IMR-90 (cell line): ENCODE results near the gene RUNX2. TPM values are rescaled to one million over a fixed set of nuclear protein-coding genes. Genes with fewer than 3 reads are reported as not detected.

Source experiments
- ATAC-seq: fragments of 200-7000 bp; cut with Tn5 transposase; 2 replicates; pipeline ENCODE4 v1.9.1; 2020; ENCODE audit warnings: low read depth, mild to moderate bottlenecking, moderate library complexity
- BruUV-seq: library from RNA; stranded (reverse); fragments of 400-500 nt; replicated peaks from 2 replicates; lab custom pipeline; 2021; lab: Mats Ljungman, UMichigan
- CTCF ChIA-PET: fragments of 300-600 bp; formaldehyde crosslinking; extraction: SDS; loops from one replicate; lab custom pipeline; 2021; ENCODE audit warnings: antibody characterized with exemption; lab: Yijun Ruan, JAX
- POLR2A ChIA-PET: fragments of 300-600 bp; sonication (Branson Sonifier 250); formaldehyde crosslinking; loops from one replicate; lab custom pipeline; 2022; ENCODE audit warnings: antibody characterized with exemption; ENCODE audit not compliant: unreplicated experiment; lab: Charles Lee
- DNase-seq: peaks from one replicate; pipeline ENCODE4 v3.0.0; 2013
- H2AFZ ChIP-seq: replicated peaks from 2 replicates; pipeline ENCODE3; 2013; ENCODE audit warnings: low read length, mild to moderate bottlenecking; ENCODE audit not compliant: poor library complexity
- H2AK5ac ChIP-seq: 2 replicates; pipeline ENCODE4 v1.6.1; 2013; ENCODE audit warnings: low read depth, low read length, inconsistent platforms
- H2AK9ac ChIP-seq: replicated peaks from 2 replicates; pipeline ENCODE3; 2013; ENCODE audit warnings: mild to moderate bottlenecking, low read depth, low read length, moderate library complexity; ENCODE audit not compliant: poor library complexity
- H2BK120ac ChIP-seq: 2 replicates; pipeline ENCODE4 v1.6.1; 2013; ENCODE audit warnings: low read depth, low read length, inconsistent platforms
- H2BK15ac ChIP-seq: 3 replicates; pipeline ENCODE4 v1.6.1; 2013; ENCODE audit warnings: low read depth, low read length, inconsistent platforms
- H2BK20ac ChIP-seq: 2 replicates; pipeline ENCODE4 v1.6.1; 2013; ENCODE audit warnings: low read depth, mild to moderate bottlenecking, inconsistent platforms, low read length, moderate library complexity
- H2BK5ac ChIP-seq: 2 replicates; pipeline ENCODE4 v1.6.1; 2013; ENCODE audit warnings: mild to moderate bottlenecking, low read depth, low read length, inconsistent platforms; ENCODE audit not compliant: poor library complexity, severe bottlenecking
- H3K14ac ChIP-seq: replicated peaks from 2 replicates; pipeline ENCODE4 v1.6.1; 2013; ENCODE audit warnings: low read depth, low read length, inconsistent platforms
- H3K18ac ChIP-seq: 2 replicates; pipeline ENCODE4 v1.6.1; 2013; ENCODE audit warnings: low read depth, low read length, control low read depth
- H3K23ac ChIP-seq: 2 replicates; pipeline ENCODE4 v1.6.1; 2013; ENCODE audit warnings: low read depth, low read length, inconsistent platforms
- H3K27ac ChIP-seq: 2 replicates; pipeline ENCODE4 v1.5.1; 2013; ENCODE audit warnings: mild to moderate bottlenecking, control low read depth, low read length; ENCODE audit not compliant: insufficient read depth
- H3K27me3 ChIP-seq: 2 replicates; pipeline ENCODE4 v1.6.1; 2013; ENCODE audit warnings: low read length; ENCODE audit not compliant: control insufficient read depth, insufficient read depth
- H3K36me3 ChIP-seq: 2 replicates; pipeline ENCODE4 v1.6.1; 2013; ENCODE audit warnings: low read length, mixed read lengths; ENCODE audit not compliant: control insufficient read depth, insufficient read depth
- H3K4ac ChIP-seq: 2 replicates; pipeline ENCODE4 v1.6.1; 2013; ENCODE audit warnings: low read depth, low read length, inconsistent platforms
- H3K4me1 ChIP-seq: 2 replicates; pipeline ENCODE4 v1.6.1; 2013; ENCODE audit warnings: low read length, mixed read lengths; ENCODE audit not compliant: control insufficient read depth, insufficient read depth
- H3K4me2 ChIP-seq: 2 replicates; pipeline ENCODE4 v1.6.1; 2013; ENCODE audit warnings: low read depth, mild to moderate bottlenecking, control low read depth, low read length, moderate library complexity
- H3K4me3 ChIP-seq: 2 replicates; pipeline ENCODE4 v1.5.1; 2013; ENCODE audit warnings: low read depth, mild to moderate bottlenecking, control low read depth, low read length, moderate library complexity; ENCODE audit not compliant: insufficient read depth
- H3K56ac ChIP-seq: 2 replicates; pipeline ENCODE4 v1.6.1; 2013; ENCODE audit warnings: low read length, inconsistent platforms; ENCODE audit not compliant: insufficient read depth; ENCODE audit errors: extremely low read depth
- H3K79me1 ChIP-seq, 2 experiments: 2 replicates each; pipeline ENCODE4 v1.6.1; 2013; ENCODE audit warnings: low read length in 2 of 2, inconsistent platforms in 1 of 2, low read depth in 1 of 2
- H3K9ac ChIP-seq: 2 replicates; pipeline ENCODE4 v1.6.1; 2013; ENCODE audit warnings: low read depth, low read length, control low read depth
- H3K9me1 ChIP-seq: 2 replicates; pipeline ENCODE4 v1.6.1; 2013; ENCODE audit warnings: low read length, inconsistent platforms; ENCODE audit not compliant: insufficient read depth
- H3K9me3 ChIP-seq: 2 replicates; pipeline ENCODE4 v1.6.1; 2013; ENCODE audit warnings: low read length; ENCODE audit not compliant: control insufficient read depth, insufficient read depth
- H4K20me1 ChIP-seq: 2 replicates; pipeline ENCODE4 v1.6.1; 2013; ENCODE audit warnings: low read length, inconsistent platforms; ENCODE audit not compliant: insufficient read depth
- H4K5ac ChIP-seq: 2 replicates; pipeline ENCODE4 v1.6.1; 2013; ENCODE audit warnings: mild to moderate bottlenecking, low read depth, low read length, control low read depth
- H4K8ac ChIP-seq, 2 experiments: 2 replicates each; pipeline ENCODE4 v1.6.1; 2013; ENCODE audit warnings: low read depth in 2 of 2, low read length in 2 of 2, control low read depth in 1 of 2, inconsistent platforms in 1 of 2
- H4K91ac ChIP-seq: 2 replicates; pipeline ENCODE4 v1.6.1; 2013; ENCODE audit warnings: low read depth, low read length, inconsistent platforms; ENCODE audit not compliant: insufficient read depth
- BHLHE40 ChIP-seq: fragments of 150-350 bp; IDR thresholded peaks from 2 replicates; pipeline ENCODE4 v1.6.1; 2016; ENCODE audit warnings: mild to moderate bottlenecking, low read depth, low read length
- CEBPB ChIP-seq: IDR thresholded peaks from 2 replicates; pipeline ENCODE4 v1.6.1; 2012; ENCODE audit warnings: low read depth, low read length, improper control_type of control experiment
- CHD1 ChIP-seq: IDR thresholded peaks from 2 replicates; pipeline ENCODE4 v1.6.1; 2012; ENCODE audit warnings: low read depth, low read length, improper control_type of control experiment
- ELK1 ChIP-seq: fragments of 150-350 bp; IDR thresholded peaks from 2 replicates; pipeline ENCODE4 v1.6.1; 2016; ENCODE audit warnings: low read depth, mild to moderate bottlenecking, low read length, moderate library complexity, borderline replicate concordance
- FOS ChIP-seq: fragments of 150-350 bp; IDR thresholded peaks from 2 replicates; pipeline ENCODE4 v1.6.1; 2016; ENCODE audit warnings: low read depth, low read length
- NFE2L2 ChIP-seq: fragments of 150-350 bp; IDR thresholded peaks from 2 replicates; pipeline ENCODE4 v1.6.1; 2016; ENCODE audit warnings: low read depth, mild to moderate bottlenecking, low read length
- POLR2A ChIP-seq: IDR thresholded peaks from 2 replicates; pipeline ENCODE4 v1.6.1; 2012; ENCODE audit warnings: mild to moderate bottlenecking, low read depth, low read length
- RAD21 ChIP-seq: IDR thresholded peaks from 2 replicates; pipeline ENCODE4 v1.6.1; 2012; ENCODE audit warnings: low read length, improper control_type of control experiment
- RCOR1 ChIP-seq: IDR thresholded peaks from 2 replicates; pipeline ENCODE4 v1.6.1; 2012; ENCODE audit warnings: mild to moderate bottlenecking, low read length, improper control_type of control experiment; ENCODE audit not compliant: insufficient replicate concordance
- SMC3 ChIP-seq: fragments of 150-350 bp; IDR thresholded peaks from 2 replicates; pipeline ENCODE4 v1.6.1; 2016; ENCODE audit warnings: low read depth, mild to moderate bottlenecking, antibody characterized with exemption, low read length, moderate library complexity
- WGBS, 2 experiments: methylation state at CpG; one replicate each; pipeline versions ENCODE4 v1.1.5 to v1.1.7; 2013; ENCODE audit warnings: missing lambda C conversion rate in 2 of 2; ENCODE audit not compliant: insufficient read length in 1 of 2; ENCODE audit errors: extremely low coverage in 2 of 2; 5-methylcytosine and 5-hydroxymethylcytosine counted together
- dilution Hi-C: fragments of 300-500 bp; cut with HindIII; formaldehyde crosslinking; loops from one replicate; pipeline ENCODE4 v1.14.3; 2018; ENCODE audit warnings: low sequenced_read_pairs; ENCODE audit not compliant: unreplicated experiment
- in situ Hi-C: fragments of 300-500 bp; cut with MboI; formaldehyde crosslinking; loops from 3 replicates; pipeline ENCODE4 v1.14.3; 2019; ENCODE audit warnings: low sequenced_read_pairs, inconsistent platforms, mixed read lengths
- intact Hi-C: fragments of 100-400 bp; cut with micrococcal nuclease; formaldehyde crosslinking; loops from 2 replicates; pipeline ENCODE4 v1.10.0; 2022
- polyA plus RNA-seq, 3 experiments: library from polyadenylated mRNA; depleted of rRNA; stranded (reverse); fragments of >200 nt; gene quantifications; 2 replicates each; pipeline ENCODE4 v1.2.3, GENCODE V29; 2012; ENCODE audit warnings: low replicate concordance in 1 of 3
- total RNA-seq: library from RNA; depleted of rRNA; stranded (reverse); fragments of >200 nt; gene quantifications from 2 replicates; pipeline ENCODE4 v1.2.3, GENCODE V29; 2012

Gene RUNX2
- total and polyA plus RNA-seq, 2 of the 4 experiments (the other 2 are of a cell fraction) = 2.3 to 4.7 TPM

GRCh38 chr6:45394586-45395095 lies 66.5 kb downstream of the RUNX2 start:
- H2AFZ ChIP-seq = no peak overlapping the region
- no peak overlapping the region for H2AK5ac ChIP-seq
- ATAC-seq = no peak
- no peak overlapping the region for H4K8ac ChIP-seq
- dilution Hi-C loops (no loop called here), in situ Hi-C loops (no loop called here), intact Hi-C loops (no loop called here)
- H3K9me3 ChIP-seq = no peaks in the 10 kb centered on the region
- H3K4me1 ChIP-seq = no peaks in the 10 kb centered on the region
- H3K14ac ChIP-seq = no peak overlapping the region
- H4K91ac ChIP-seq = no peak overlapping the region
- no peak overlapping the region for H3K27ac ChIP-seq
- no peaks in the 10 kb centered on the region for H3K36me3 ChIP-seq
- no peak overlapping the region for H2BK20ac ChIP-seq
- H4K20me1 ChIP-seq = no peaks in the 10 kb centered on the region
- H3K23ac ChIP-seq = no peak overlapping the region
- DNase-seq = no peak
- no peak overlapping the region for H3K4me2 ChIP-seq
- no peak overlapping the region for H2BK5ac ChIP-seq
- no peaks in the 10 kb centered on the region for H3K9me1 ChIP-seq
- H3K9ac ChIP-seq = no peak overlapping the region
- TF ChIP-seq SMC3 (no peak), NFE2L2 (no peak), RCOR1 (no peak), RAD21 (no peak), CHD1 (no peak), ELK1 (no peak), BHLHE40 (no peak), POLR2A (no peak), FOS (no peak), CEBPB (no peak)
- no peak overlapping the region for H2BK15ac ChIP-seq
- no peaks in the 10 kb centered on the region for H3K79me1 ChIP-seq
- CTCF ChIA-PET = interaction anchor here (0.6 kb wide), 1 partner anchor 7 kb away, joined by 3 read pairs; no protein-coding TSS in a partner anchor
- no peaks in the 10 kb centered on the region; the same call in 1 of the 2 replicates for H3K27me3 ChIP-seq
- POLR2A ChIA-PET = interaction anchor here (0.5 kb wide), 1 partner anchor 161 kb away, joined by 4 read pairs; no protein-coding TSS in a partner anchor
- H2BK120ac ChIP-seq = no peak overlapping the region
- H3K4me3 ChIP-seq = no peak overlapping the region
- no TSS peak for BruUV-seq
- H3K4ac ChIP-seq = no peak overlapping the region
- no peak overlapping the region for H3K18ac ChIP-seq
- H4K5ac ChIP-seq = no peak overlapping the region
- no CpG with 5 or more reads among the region's 4 CpGs for WGBS, 2 experiments
- H3K56ac ChIP-seq = no peak overlapping the region
- no peak overlapping the region for H2AK9ac ChIP-seq
